CD4-positive, CD25-positive, alpha-beta regulatory T cell (primary cell): Measurements from ENCODE around the gene LIMCH1. TPM values are rescaled to one million over a fixed set of nuclear protein-coding genes. Genes with fewer than 3 reads are reported as not detected.
"Not testable (repeated sequence)": the region's sequence is repeated elsewhere in the genome, so short reads cannot be mapped to it uniquely, and the experiment has no call there.

Source experiments
- ATAC-seq, 2 donors: fragments of 150-1000 bp; cut with Tn5 transposase; one replicate each; pipeline ENCODE4 v1.10.0; 2021; ENCODE audit warnings: low read depth in 2 of 2, moderate number of reproducible peaks in 2 of 2, moderate library complexity in 1 of 2
- DNase-seq, 3 donors: peaks; one replicate each; pipeline versions ENCODE4 v3.0.0 to v3.0.0-alpha.2; 2012 to 2022; ENCODE audit warnings: mixed read lengths in 1 of 3
- H3K27ac ChIP-seq: one replicate; pipeline ENCODE4 v1.7.0; 2013; ENCODE audit warnings: mild to moderate bottlenecking, low read length; ENCODE audit not compliant: insufficient read depth, poor library complexity, severe bottlenecking
- H3K27me3 ChIP-seq: one replicate; pipeline ENCODE4 v1.7.0; 2013; ENCODE audit warnings: low read length; ENCODE audit not compliant: control insufficient read depth, insufficient read depth
- H3K36me3 ChIP-seq: one replicate; pipeline ENCODE4 v1.7.0; 2013; ENCODE audit warnings: mild to moderate bottlenecking, low read length, moderate library complexity; ENCODE audit not compliant: control insufficient read depth, insufficient read depth
- H3K4me1 ChIP-seq: 2 replicates; pipeline ENCODE4 v1.7.0; 2013; ENCODE audit warnings: mild to moderate bottlenecking, low read length; ENCODE audit not compliant: insufficient read depth, control insufficient read depth, poor library complexity, severe bottlenecking
- H3K4me3 ChIP-seq: one replicate; pipeline ENCODE4 v1.7.0; 2013; ENCODE audit warnings: low read depth, mild to moderate bottlenecking, low read length, moderate library complexity
- H3K9me3 ChIP-seq, 2 experiments: 1 replicate in 1 of 2; 2 replicates in 1 of 2; pipeline ENCODE4 v1.7.0; 2013; ENCODE audit warnings: low read length in 2 of 2, mild to moderate bottlenecking in 1 of 2, moderate library complexity in 1 of 2; ENCODE audit not compliant: control insufficient read depth in 2 of 2
- H3K27ac Mint-ChIP-seq, 3 donors: one replicate each; pipeline ENCODE4 v1.8.0; 2020 to 2022; ENCODE audit warnings: mild to moderate bottlenecking in 3 of 3, mixed read lengths in 3 of 3, moderate library complexity in 2 of 3
- H3K27me3 Mint-ChIP-seq: one replicate; pipeline ENCODE4 v1.8.0; 2022; ENCODE audit warnings: mild to moderate bottlenecking, mixed read lengths
- H3K36me3 Mint-ChIP-seq: one replicate; pipeline ENCODE4 v1.8.0; 2020; ENCODE audit warnings: mixed read lengths
- H3K4me1 Mint-ChIP-seq, 4 donors: one replicate each; pipeline ENCODE4 v1.8.0; 2020 to 2022; ENCODE audit warnings: mixed read lengths in 4 of 4, mild to moderate bottlenecking in 1 of 4
- H3K4me3 Mint-ChIP-seq, 4 donors: one replicate each; pipeline ENCODE4 v1.8.0; 2020 to 2022; ENCODE audit warnings: mild to moderate bottlenecking in 4 of 4, mixed read lengths in 4 of 4, moderate library complexity in 3 of 4
- H3K9me3 Mint-ChIP-seq, 7 donors: one replicate each; pipeline ENCODE4 v1.8.0; 2020 to 2022; ENCODE audit warnings: mixed read lengths in 7 of 7, mild to moderate bottlenecking in 3 of 7, moderate library complexity in 2 of 7
- polyA plus RNA-seq, 4 donors: library from polyadenylated mRNA; unstranded; fragments of 300-500 nt; fragmentation: Illumina TruSeq; gene quantifications; one replicate each; pipeline ENCODE4 v1.2.3, GENCODE V29; 2021
- total RNA-seq: library from RNA; stranded (reverse); gene quantifications from one replicate; pipeline ENCODE4 v1.2.3, GENCODE V29; 2022

The LIMCH1 gene
- total RNA-seq (0.07 TPM), polyA plus RNA-seq (not detected)

GRCh38 chr4:41538017-41538733 lies at the start of gene LIMCH1:
Gene LIMCH1 (plus strand): TSS chr4:41538157. CDS start chr4:41605996, 67,839 bp downstream.
- DNase-seq: no peak
- no peak for ATAC-seq
- Histone ChIP-seq H3K27ac (no peak within 1 kb of the TSS), H3K4me3 (no peak within 1 kb of the TSS), H3K9me3 (no peaks in the 10 kb centered on the region), H3K4me1 (no peaks in the 10 kb centered on the region), H3K36me3 (no peaks in the 10 kb centered on the region), H3K27me3 (no peaks in the 10 kb centered on the region)
- Mint-ChIP-seq H3K9me3 (peaks cover 0 to 2% (median 0%) of the 10 kb centered on the region in 7 donors), H3K36me3 (no peaks in the 10 kb centered on the region), H3K27ac (no peak within 1 kb of the TSS), H3K27me3 (no peaks in the 10 kb centered on the region), H3K4me3 (no peak within 1 kb of the TSS), H3K4me1 (no peaks in the 10 kb centered on the region)

GRCh38 chr4:41491081-41491576 lies 46.8 kb upstream of the LIMCH1 start:
- not testable (repeated sequence) for H3K4me1 ChIP-seq, DNase-seq, H3K27ac Mint-ChIP-seq, H3K9me3 ChIP-seq, H3K4me1 Mint-ChIP-seq, H3K27me3 ChIP-seq, H3K4me3 Mint-ChIP-seq, H3K36me3 ChIP-seq, H3K4me3 ChIP-seq, H3K27me3 Mint-ChIP-seq, H3K36me3 Mint-ChIP-seq, ATAC-seq, H3K27ac ChIP-seq, H3K9me3 Mint-ChIP-seq

- no peaks in the 10 kb centered on the region for H3K4me1 Mint-ChIP-seq
- no peaks in the 10 kb centered on the region for H3K9me3 ChIP-seq
- no peak overlapping the region for H3K4me3 Mint-ChIP-seq
- no peaks in the 10 kb centered on the region for H3K36me3 ChIP-seq
- H3K27me3 ChIP-seq: no peaks in the 10 kb centered on the region
- H3K27ac Mint-ChIP-seq: no peak overlapping the region
- H3K4me1 ChIP-seq: no peaks in the 10 kb centered on the region
- no peak for DNase-seq
- H3K27ac ChIP-seq: no peak overlapping the region
- peaks cover 0 to 12% (median 1%) of the 10 kb centered on the region in 7 donors for H3K9me3 Mint-ChIP-seq
- no peak for ATAC-seq
- H3K4me3 ChIP-seq: no peak overlapping the region
- peaks cover 3% of the 10 kb centered on the region for H3K36me3 Mint-ChIP-seq
- H3K27me3 Mint-ChIP-seq: no peaks in the 10 kb centered on the region
Observed at GRCh38 chr4:41496977-41497376, 41.0 kb upstream of the LIMCH1 start.

GRCh38 chr4:41498177-41498576 lies 39.8 kb upstream of the LIMCH1 start:
- no peaks in the 10 kb centered on the region for H3K36me3 Mint-ChIP-seq
- peaks cover 0 to 10% (median 3%) of the 10 kb centered on the region in 7 donors for H3K9me3 Mint-ChIP-seq
- H3K4me3 Mint-ChIP-seq: no peak overlapping the region
- H3K27ac ChIP-seq: no peak overlapping the region
- no peak for DNase-seq
- ATAC-seq: no peak
- no peaks in the 10 kb centered on the region for H3K36me3 ChIP-seq
- no peaks in the 10 kb centered on the region for H3K27me3 Mint-ChIP-seq
- no peak overlapping the region for H3K4me3 ChIP-seq
- no peaks in the 10 kb centered on the region for H3K27me3 ChIP-seq
- H3K27ac Mint-ChIP-seq: no peak overlapping the region
- no peaks in the 10 kb centered on the region for H3K4me1 Mint-ChIP-seq
- no peaks in the 10 kb centered on the region for H3K4me1 ChIP-seq
- H3K9me3 ChIP-seq: peaks cover 0 to under 1% of the 10 kb centered on the region in 2 experiments

GRCh38 chr4:41504167-41504818 lies 33.7 kb upstream of the LIMCH1 start:
- no peak overlapping the region for H3K4me3 ChIP-seq
- H3K4me1 Mint-ChIP-seq: peaks cover 0 to 4% (median 0%) of the 10 kb centered on the region in 4 donors
- H3K9me3 Mint-ChIP-seq: peaks cover 1 to 18% (median 9%) of the 10 kb centered on the region in 7 donors
- ATAC-seq: no peak
- H3K36me3 Mint-ChIP-seq: no peaks in the 10 kb centered on the region
- no peaks in the 10 kb centered on the region for H3K27me3 Mint-ChIP-seq
- H3K27me3 ChIP-seq: no peaks in the 10 kb centered on the region
- H3K27ac Mint-ChIP-seq: no peak overlapping the region
- no peak overlapping the region for H3K27ac ChIP-seq
- no peaks in the 10 kb centered on the region for H3K4me1 ChIP-seq
- no peak for DNase-seq
- no peak overlapping the region for H3K4me3 Mint-ChIP-seq
- peaks cover 0 to 5% of the 10 kb centered on the region in 2 experiments for H3K9me3 ChIP-seq
- H3K36me3 ChIP-seq: no peaks in the 10 kb centered on the region

- H3K4me1 ChIP-seq: no peaks in the 10 kb centered on the region
- Mint-ChIP-seq H3K4me3 (no peak overlapping the region), H3K27me3 (no peaks in the 10 kb centered on the region), H3K27ac (no peak overlapping the region), H3K36me3 (no peaks in the 10 kb centered on the region), H3K9me3 (peaks cover 0 to 18% (median 9%) of the 10 kb centered on the region in 7 donors), H3K4me1 (peaks cover 0 to 4% (median 0%) of the 10 kb centered on the region in 4 donors)
- no peaks in the 10 kb centered on the region for H3K36me3 ChIP-seq
- no peak for ATAC-seq
- H3K4me3 ChIP-seq: no peak overlapping the region
- H3K9me3 ChIP-seq: peaks cover 0 to 5% of the 10 kb centered on the region in 2 experiments
- DNase-seq: no peak
- no peaks in the 10 kb centered on the region for H3K27me3 ChIP-seq
- no peak overlapping the region for H3K27ac ChIP-seq
Observed at GRCh38 chr4:41505161-41505661, 32.7 kb upstream of the LIMCH1 start.

- peaks cover 0 to 4% (median 0%) of the 10 kb centered on the region in 4 donors for H3K4me1 Mint-ChIP-seq
- H3K9me3 Mint-ChIP-seq: peaks cover 0 to 18% (median 6%) of the 10 kb centered on the region in 7 donors
- Histone ChIP-seq H3K27ac (no peak overlapping the region), H3K27me3 (no peaks in the 10 kb centered on the region), H3K36me3 (no peaks in the 10 kb centered on the region), H3K9me3 (peaks cover 0 to 5% of the 10 kb centered on the region in 2 experiments), H3K4me3 (no peak overlapping the region), H3K4me1 (no peaks in the 10 kb centered on the region)
- H3K4me3 Mint-ChIP-seq: no peak overlapping the region
- ATAC-seq: no peak
- DNase-seq: no peak
- H3K27me3 Mint-ChIP-seq: no peaks in the 10 kb centered on the region
- no peak overlapping the region for H3K27ac Mint-ChIP-seq
- no peaks in the 10 kb centered on the region for H3K36me3 Mint-ChIP-seq
Observed at GRCh38 chr4:41506130-41506529, 31.8 kb upstream of the LIMCH1 start.
